Retinal pigment epithelial cell (primary cell): ENCODE data around the gene TNFSF15.
A peak's percentile ranks its signal among the peaks of the same experiment; 100 is the strongest.

Source experiments
- DNase-seq: peaks from one replicate; pipeline ENCODE4 v3.0.0-alpha.2; 2010; ENCODE audit warnings: low read depth
- H3K4me3 ChIP-seq: 2 replicates; pipeline ENCODE4 v1.5.1; 2011; ENCODE audit warnings: mild to moderate bottlenecking, low read length, control low read depth, moderate library complexity
- TF ChIP-seq, protein P1 (sequence below): conservative IDR thresholded peaks from 2 replicates; pipeline ENCODE4 v1.5.1; 2011; ENCODE audit warnings: low read depth, low read length, control low read depth, inconsistent platforms

The TNFSF15 gene

DNA sequence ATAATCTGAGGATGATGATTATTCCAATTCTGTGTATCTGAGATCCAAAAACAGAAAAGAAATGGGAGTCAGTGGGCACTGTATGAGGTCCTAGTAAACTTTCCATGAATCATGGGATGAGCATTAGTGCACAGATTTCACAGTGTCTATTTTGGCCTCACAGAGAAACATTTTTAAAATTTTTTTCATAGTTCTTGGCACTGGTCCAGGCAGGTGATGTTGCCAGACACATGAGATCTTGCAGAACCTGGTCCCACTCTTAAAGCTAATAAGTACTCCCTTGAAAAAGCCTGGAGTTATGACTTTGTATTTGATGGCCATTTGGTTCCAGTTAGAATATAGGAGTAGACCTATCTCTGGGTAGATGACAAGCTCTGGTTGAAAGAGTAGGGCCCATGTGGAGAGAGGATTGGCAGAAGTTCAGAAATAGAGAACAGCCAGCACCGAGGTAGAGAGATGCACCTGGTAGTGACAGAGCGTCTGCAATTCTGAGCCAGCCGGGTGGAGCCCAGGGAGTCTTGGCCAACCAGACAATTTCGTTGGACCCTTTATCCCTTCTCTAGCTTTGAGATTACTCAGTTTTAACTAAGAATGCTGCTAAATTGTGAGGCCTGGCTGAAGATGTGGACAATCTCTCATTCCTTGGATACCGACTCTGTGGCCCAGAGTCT, 6.3 kb upstream of the TNFSF15 start:
- DNase-seq = no peak
- TF ChIP-seq, protein P1, sequence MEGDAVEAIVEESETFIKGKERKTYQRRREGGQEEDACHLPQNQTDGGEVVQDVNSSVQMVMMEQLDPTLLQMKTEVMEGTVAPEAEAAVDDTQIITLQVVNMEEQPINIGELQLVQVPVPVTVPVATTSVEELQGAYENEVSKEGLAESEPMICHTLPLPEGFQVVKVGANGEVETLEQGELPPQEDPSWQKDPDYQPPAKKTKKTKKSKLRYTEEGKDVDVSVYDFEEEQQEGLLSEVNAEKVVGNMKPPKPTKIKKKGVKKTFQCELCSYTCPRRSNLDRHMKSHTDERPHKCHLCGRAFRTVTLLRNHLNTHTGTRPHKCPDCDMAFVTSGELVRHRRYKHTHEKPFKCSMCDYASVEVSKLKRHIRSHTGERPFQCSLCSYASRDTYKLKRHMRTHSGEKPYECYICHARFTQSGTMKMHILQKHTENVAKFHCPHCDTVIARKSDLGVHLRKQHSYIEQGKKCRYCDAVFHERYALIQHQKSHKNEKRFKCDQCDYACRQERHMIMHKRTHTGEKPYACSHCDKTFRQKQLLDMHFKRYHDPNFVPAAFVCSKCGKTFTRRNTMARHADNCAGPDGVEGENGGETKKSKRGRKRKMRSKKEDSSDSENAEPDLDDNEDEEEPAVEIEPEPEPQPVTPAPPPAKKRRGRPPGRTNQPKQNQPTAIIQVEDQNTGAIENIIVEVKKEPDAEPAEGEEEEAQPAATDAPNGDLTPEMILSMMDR = no peak
- H3K4me3 ChIP-seq = no peak overlapping the region

DNA sequence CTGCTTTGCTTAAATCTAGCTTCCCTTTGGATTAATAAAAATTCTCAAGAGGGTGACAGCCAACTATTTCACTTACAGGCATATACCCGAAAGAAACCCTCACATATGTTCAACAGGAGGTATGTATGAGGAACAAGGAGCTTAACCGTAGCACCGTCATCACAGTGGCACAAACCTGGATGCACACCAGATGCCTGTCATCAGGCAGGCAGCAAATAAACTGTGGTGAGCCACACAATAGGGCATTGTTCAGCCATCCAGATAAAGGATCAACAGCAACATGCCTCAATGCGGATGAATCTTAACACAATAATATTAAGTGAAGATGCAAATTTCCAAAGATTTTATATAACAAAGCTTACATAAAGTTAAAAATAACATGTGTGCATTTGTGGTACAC, 5.5 kb upstream of the TNFSF15 start:
- TF ChIP-seq, protein P1 = no peak
- H3K4me3 ChIP-seq = no peak overlapping the region
- DNase-seq = peak; percentile 87

DNA sequence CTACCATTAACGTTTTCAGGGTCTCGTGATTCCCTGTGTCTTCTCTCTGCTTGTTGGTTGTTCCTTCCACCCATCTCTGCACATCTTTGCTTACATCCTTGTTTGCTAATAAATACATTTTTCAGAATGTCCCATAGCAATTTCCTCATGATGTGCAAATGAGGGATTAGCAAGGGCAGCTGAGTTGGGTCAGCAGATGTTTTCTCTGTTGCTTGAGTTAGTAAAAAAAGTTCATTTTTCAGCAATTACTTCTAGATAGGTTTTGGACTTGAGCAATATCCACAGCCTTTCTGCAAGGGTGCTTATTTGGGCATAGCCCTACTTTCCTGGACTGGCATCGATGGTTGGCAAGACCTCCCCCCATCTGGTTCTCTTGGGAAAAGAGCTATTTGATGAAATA, 4.8 kb upstream of the TNFSF15 start:
- no peak overlapping the region for H3K4me3 ChIP-seq
- TF ChIP-seq, protein P1 = no peak
- DNase-seq = no peak

DNA sequence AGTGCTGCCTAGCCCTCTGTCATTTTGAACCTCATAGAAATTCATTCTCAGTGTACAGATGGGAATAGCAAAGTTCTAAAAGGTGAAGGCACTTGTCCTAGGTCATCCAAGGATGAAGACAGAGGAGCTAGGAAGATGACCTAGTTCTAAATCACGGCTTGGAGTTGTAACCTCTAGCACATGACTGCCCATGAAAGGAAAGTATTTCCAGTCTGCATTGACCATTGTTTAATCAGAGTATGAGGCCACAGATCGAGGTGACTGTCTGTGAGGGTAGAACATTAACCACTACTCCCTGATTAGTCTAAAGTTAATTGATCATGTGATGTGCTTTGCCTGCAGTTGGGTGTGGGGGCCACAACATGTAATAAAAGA, 674 bp upstream of the TNFSF15 start:
- no peak for DNase-seq
- TF ChIP-seq, protein P1 = no peak
- no peak overlapping the region for H3K4me3 ChIP-seq

DNA sequence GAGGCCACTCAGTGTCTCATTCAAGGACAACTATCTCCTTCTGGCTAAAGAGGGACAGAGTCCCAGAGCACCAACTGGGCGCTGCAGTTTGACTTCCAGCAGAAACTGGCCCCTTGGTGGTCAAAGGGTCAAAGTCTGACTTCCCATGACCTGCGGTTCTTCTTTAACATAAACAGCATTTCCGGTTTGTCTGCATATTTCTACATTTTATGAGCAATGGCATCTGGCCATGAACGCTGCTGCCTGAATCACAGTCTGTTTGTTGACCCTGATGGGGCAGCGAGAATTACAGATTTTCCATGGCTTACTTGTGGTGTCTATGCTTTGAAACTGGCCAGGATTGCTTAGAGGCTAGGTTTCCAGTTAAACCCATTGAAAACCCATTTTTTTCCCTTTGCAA, 1.3 kb downstream of the TNFSF15 start:
- no peak overlapping the region for H3K4me3 ChIP-seq
- TF ChIP-seq, protein P1 = no peak
- DNase-seq = no peak

DNA sequence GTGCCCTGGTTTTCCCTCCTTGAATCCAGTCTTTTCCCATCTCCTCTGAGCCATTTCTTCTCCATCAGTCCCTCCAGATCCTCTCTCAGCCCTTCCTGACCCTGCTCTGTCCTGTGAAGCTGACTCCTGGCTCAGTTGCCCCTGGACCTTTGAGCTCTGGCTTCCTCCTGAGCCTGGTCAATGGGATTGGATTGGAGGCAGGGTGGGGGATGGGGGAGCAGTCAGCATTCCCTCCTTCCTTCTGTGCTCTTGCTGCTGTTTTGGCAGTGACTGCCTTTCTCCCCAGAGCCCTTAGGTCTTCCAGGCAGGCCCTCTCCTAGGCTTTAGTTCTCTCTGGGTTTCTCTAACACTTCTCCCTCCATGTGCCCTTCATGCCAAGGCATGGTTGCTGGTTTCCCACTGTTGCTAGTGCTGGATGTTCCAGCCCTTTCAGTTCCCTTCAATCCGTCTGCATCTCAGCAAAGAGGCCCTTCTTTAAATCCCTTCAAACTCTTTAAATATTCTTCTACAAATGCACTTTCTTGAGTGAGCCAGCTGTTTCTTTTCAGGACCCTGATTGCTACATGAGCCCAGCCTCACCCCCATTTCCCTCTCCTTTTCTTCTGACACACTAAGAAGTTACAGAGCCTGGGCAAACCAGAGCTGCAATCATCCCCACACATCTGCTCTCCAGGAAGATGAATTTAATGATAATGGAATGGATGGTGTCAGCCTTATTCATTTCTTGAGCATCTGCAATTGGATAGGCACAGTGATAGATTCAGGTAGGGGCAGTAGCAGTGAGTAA, 2.2 kb downstream of the TNFSF15 start:
- H3K4me3 ChIP-seq = no peak overlapping the region
- no peak for DNase-seq

More for the DNA sequence above, 2.2 kb downstream of the TNFSF15 start:
- TF ChIP-seq, protein P1 = no peak
